Breast epithelium (tissue), 4 donors: ENCODE data around the gene IQSEC3. TPM values are rescaled to one million over a fixed set of nuclear protein-coding genes. Genes with fewer than 3 reads are reported as not detected.

Experiments
- DNase-seq, 2 donors: peaks; one replicate each; pipeline ENCODE4 v3.0.0-alpha.2; 2019; ENCODE audit warnings: low spot score in 2 of 2
- H3K27ac ChIP-seq, 2 donors: fragments of 200-600 bp; sonication (generic) in 1 of 2; one replicate each; pipeline ENCODE4 v1.5.1; 2016 to 2019; ENCODE audit warnings: mild to moderate bottlenecking in 1 of 2
- H3K27me3 ChIP-seq, 2 donors: fragments of 200-600 bp; sonication (generic) in 1 of 2; one replicate each; pipeline versions ENCODE4 v1.5.1 to v1.6.0; 2017 to 2019; ENCODE audit warnings: control low read depth in 1 of 2, mild to moderate bottlenecking in 1 of 2
- H3K36me3 ChIP-seq: fragments of 200-600 bp; one replicate; pipeline ENCODE4 v1.5.1; 2019
- H3K4me1 ChIP-seq, 2 donors: fragments of 200-600 bp; sonication (generic); one replicate each; pipeline ENCODE4 v1.5.1; 2016 to 2019; ENCODE audit warnings: control low read depth in 1 of 2
- H3K4me3 ChIP-seq, 3 donors: fragments of 200-600 bp; sonication (generic); 1 replicate in 2 of 3; 2 replicates in 1 of 3; pipeline ENCODE4 v1.5.1; 2016 to 2019; ENCODE audit warnings: mild to moderate bottlenecking in 3 of 3, moderate library complexity in 2 of 3
- H3K9me3 ChIP-seq, 2 donors: fragments of 200-600 bp; sonication (generic) in 1 of 2; one replicate each; pipeline ENCODE4 v1.5.1; 2016 to 2019; ENCODE audit warnings: control low read depth in 1 of 2
- CTCF ChIP-seq, 3 donors: fragments of 450-650 bp; IDR thresholded peaks; one replicate each; pipeline ENCODE4 v1.5.1; 2016 to 2017; ENCODE audit warnings: antibody characterized with exemption in 3 of 3, mild to moderate bottlenecking in 3 of 3, moderate library complexity in 3 of 3
- POLR2A ChIP-seq: fragments of 450-650 bp; IDR thresholded peaks from one replicate; pipeline ENCODE4 v1.6.1; 2016; ENCODE audit warnings: antibody characterized with exemption, mild to moderate bottlenecking, moderate library complexity
- POLR2AphosphoS5 ChIP-seq, 3 donors: sonication (generic); formaldehyde crosslinking; IDR thresholded peaks; one replicate each; pipeline ENCODE4 v1.6.1; 2017; ENCODE audit warnings: antibody characterized with exemption in 3 of 3
- intact Hi-C: fragments of 100-400 bp; cut with DNase I; formaldehyde crosslinking; loops from one replicate; pipeline ENCODE4 v1.15.1; 2023; ENCODE audit warnings: low total_unique reads
- total RNA-seq, 3 donors: library from RNA; depleted of rRNA; stranded (reverse); fragments of >200 nt; gene quantifications; one replicate each; pipeline ENCODE4 v1.1.0, GENCODE V29; 2016

IQSEC3 gene
- total RNA-seq, 3 donors from 2014 or later, result 0.64 to 0.98 (median 0.73) TPM

- Histone ChIP-seq H3K27ac (no peak overlapping the region), H3K4me1 (no peaks in the 10 kb centered on the region), H3K27me3 (no peaks in the 10 kb centered on the region), H3K36me3 (no peaks in the 10 kb centered on the region), H3K9me3 (no peaks in the 10 kb centered on the region), H3K4me3 (no peak overlapping the region)
- DNase-seq, result no peak
- TF ChIP-seq CTCF (IDR thresholded peaks at IDR 0.05) (no peak), POLR2AphosphoS5 (IDR thresholded peaks at IDR 0.05) (no peak), POLR2A (no peak)
- intact Hi-C loops, result no loop called here
These were observed 141.2 kb downstream of the IQSEC3 start for GRCh38 chr12:207804-208203.

- Histone ChIP-seq H3K36me3 (no peaks in the 10 kb centered on the region), H3K9me3 (no peaks in the 10 kb centered on the region), H3K4me1 (no peaks in the 10 kb centered on the region), H3K27ac (no peak overlapping the region), H3K4me3 (no peak overlapping the region), H3K27me3 (peaks cover 0 to 2% of the 10 kb centered on the region in 2 donors)
- intact Hi-C loops, result no loop called here
- DNase-seq, result no peak
- no peak for TF ChIP-seq POLR2AphosphoS5 (IDR thresholded peaks at IDR 0.05)
- TF ChIP-seq POLR2A, result no peak
- TF ChIP-seq CTCF (IDR thresholded peaks at IDR 0.05), result no peak
These were observed 142.2 kb downstream of the IQSEC3 start for GRCh38 chr12:208813-209212.

GRCh38 chr12:209246-209645 is 142.7 kb downstream of the IQSEC3 start:
- H3K27me3 ChIP-seq, result peaks cover 0 to 3% of the 10 kb centered on the region in 2 donors
- intact Hi-C loops, result no loop called here

GRCh38 chr12:209851-210250 is 143.3 kb downstream of the IQSEC3 start:
- DNase-seq, result no peak
- no peaks in the 10 kb centered on the region for H3K9me3 ChIP-seq
- no peak overlapping the region for H3K27ac ChIP-seq
- no peaks in the 10 kb centered on the region for H3K36me3 ChIP-seq
- intact Hi-C loops, result no loop called here
- H3K4me3 ChIP-seq, result no peak overlapping the region
- peaks cover 0 to 3% of the 10 kb centered on the region in 2 donors for H3K27me3 ChIP-seq
- TF ChIP-seq POLR2A (no peak), POLR2AphosphoS5 (IDR thresholded peaks at IDR 0.05) (no peak), CTCF (IDR thresholded peaks at IDR 0.05) (no peak)
- H3K4me1 ChIP-seq, result no peaks in the 10 kb centered on the region

More at GRCh38 chr12:209246-209645, 142.7 kb downstream of the IQSEC3 start:
- H3K36me3 ChIP-seq, result no peaks in the 10 kb centered on the region
- no peaks in the 10 kb centered on the region for H3K4me1 ChIP-seq
- H3K4me3 ChIP-seq, result no peak overlapping the region
- H3K27ac ChIP-seq, result no peak overlapping the region
- no peaks in the 10 kb centered on the region for H3K9me3 ChIP-seq
- no peak for TF ChIP-seq CTCF (IDR thresholded peaks at IDR 0.05)
- TF ChIP-seq POLR2A, result no peak
- TF ChIP-seq POLR2AphosphoS5 (IDR thresholded peaks at IDR 0.05), result no peak
- no peak for DNase-seq

- H3K27ac ChIP-seq, result no peak overlapping the region
- DNase-seq, result no peak
- intact Hi-C loops, result no loop called here
These were observed 143.9 kb downstream of the IQSEC3 start for GRCh38 chr12:210277-211141.

More at GRCh38 chr12:210277-211141, 143.9 kb downstream of the IQSEC3 start:
- Histone ChIP-seq H3K27me3 (peaks cover 0 to 3% of the 10 kb centered on the region in 2 donors), H3K4me1 (no peaks in the 10 kb centered on the region), H3K36me3 (no peaks in the 10 kb centered on the region), H3K9me3 (no peaks in the 10 kb centered on the region), H3K4me3 (no peak overlapping the region)
- TF ChIP-seq POLR2A, result no peak
- no peak for TF ChIP-seq POLR2AphosphoS5 (IDR thresholded peaks at IDR 0.05)
- TF ChIP-seq CTCF (IDR thresholded peaks at IDR 0.05), result no peak
